Mucosa of descending colon (tissue), 3 donors: Measurements from ENCODE around the gene MIXL1. TPM values are rescaled to one million over a fixed set of nuclear protein-coding genes. Genes with fewer than 3 reads are reported as not detected.
"Not testable (repeated sequence)": the region's sequence is repeated elsewhere in the genome, so short reads cannot be mapped to it uniquely, and the experiment has no call there.

Experiments used
- ATAC-seq: fragments of 200-7000 bp; cut with Tn5 transposase; one replicate; pipeline ENCODE4 v1.9.1; 2020; ENCODE audit warnings: mild to moderate bottlenecking, moderate library complexity
- DNase-seq, 3 donors: peaks; one replicate each; pipeline ENCODE4 v3.0.0-alpha.2; 2020
- H3K36me3 ChIP-seq: fragments of 200-600 bp; one replicate; pipeline ENCODE4 v1.8.0; 2021; ENCODE audit warnings: low read depth, mild to moderate bottlenecking
- H3K4me1 ChIP-seq: fragments of 200-600 bp; one replicate; pipeline ENCODE4 v1.8.0; 2021; ENCODE audit warnings: low read depth, mild to moderate bottlenecking
- H3K4me3 ChIP-seq: fragments of 200-600 bp; one replicate; pipeline ENCODE4 v1.8.0; 2021; ENCODE audit warnings: mild to moderate bottlenecking
- H3K9me3 ChIP-seq: fragments of 200-600 bp; one replicate; pipeline ENCODE4 v1.8.0; 2021; ENCODE audit warnings: mild to moderate bottlenecking
- intact Hi-C, 2 donors: fragments of 100-400 bp; cut with DNase I in 1 of 2; cut with micrococcal nuclease in 1 of 2; formaldehyde crosslinking; loops; one replicate each; pipeline versions ENCODE4 v1.11.0 to v1.11.1; 2022; cut with DNase I, micrococcal nuclease
- total RNA-seq, 3 donors: library from RNA; stranded (reverse); fragmentation: NEBNext Ultra II Directional in 2 of 3; extraction: Animal tissue kit (Norgen Biotek cat#: 25700) in 2 of 3; gene quantifications; one replicate each; pipeline versions ENCODE4 v1.2.1 to v1.2.4, GENCODE V29; 2021 to 2023
- TF ChIP-seq, protein P1 (sequence below): fragments of 200-600 bp; IDR thresholded peaks from one replicate; pipeline ENCODE4 v1.8.0; 2022; ENCODE audit warnings: antibody characterized with exemption, mild to moderate bottlenecking
- donor health status: DM: no; HTN: no; CAD: no; lungs with moderate emphysema.
- donor health status: DM: no; HTN: no; CAD: no.
- donor health status: DM: no; HTN: yes; CAD: no.

Gene MIXL1
- total RNA-seq, 3 donors from 2014 or later: 0.16 to 0.38 (median 0.29) TPM

DNA sequence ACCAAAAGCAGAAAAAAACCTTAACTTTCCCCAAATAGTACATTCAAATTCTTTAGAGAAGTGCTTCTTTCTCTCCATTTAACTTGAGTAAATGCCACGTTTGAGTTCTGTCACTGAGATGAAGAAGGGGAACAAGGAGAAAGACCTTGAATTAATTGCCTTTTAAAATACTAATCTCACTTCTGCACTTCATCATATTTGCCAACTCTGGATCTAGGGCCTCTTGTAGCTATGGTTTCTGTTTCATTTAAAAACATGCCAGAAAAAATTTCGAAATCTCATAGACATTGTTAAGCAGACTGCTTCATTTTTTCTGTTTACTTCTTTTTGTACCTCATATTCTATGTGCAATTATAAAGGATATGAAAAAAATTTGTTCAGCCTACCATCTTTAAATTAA is 24.6 kb downstream of the MIXL1 start:
- DNase-seq (no peak), ATAC-seq (no peak)
- Histone ChIP-seq H3K4me3 (no peak overlapping the region), H3K4me1 (no peaks in the 10 kb centered on the region), H3K9me3 (no peaks in the 10 kb centered on the region), H3K36me3 (no peaks in the 10 kb centered on the region)
- intact Hi-C loops: no loop called here
- TF ChIP-seq, protein P1, sequence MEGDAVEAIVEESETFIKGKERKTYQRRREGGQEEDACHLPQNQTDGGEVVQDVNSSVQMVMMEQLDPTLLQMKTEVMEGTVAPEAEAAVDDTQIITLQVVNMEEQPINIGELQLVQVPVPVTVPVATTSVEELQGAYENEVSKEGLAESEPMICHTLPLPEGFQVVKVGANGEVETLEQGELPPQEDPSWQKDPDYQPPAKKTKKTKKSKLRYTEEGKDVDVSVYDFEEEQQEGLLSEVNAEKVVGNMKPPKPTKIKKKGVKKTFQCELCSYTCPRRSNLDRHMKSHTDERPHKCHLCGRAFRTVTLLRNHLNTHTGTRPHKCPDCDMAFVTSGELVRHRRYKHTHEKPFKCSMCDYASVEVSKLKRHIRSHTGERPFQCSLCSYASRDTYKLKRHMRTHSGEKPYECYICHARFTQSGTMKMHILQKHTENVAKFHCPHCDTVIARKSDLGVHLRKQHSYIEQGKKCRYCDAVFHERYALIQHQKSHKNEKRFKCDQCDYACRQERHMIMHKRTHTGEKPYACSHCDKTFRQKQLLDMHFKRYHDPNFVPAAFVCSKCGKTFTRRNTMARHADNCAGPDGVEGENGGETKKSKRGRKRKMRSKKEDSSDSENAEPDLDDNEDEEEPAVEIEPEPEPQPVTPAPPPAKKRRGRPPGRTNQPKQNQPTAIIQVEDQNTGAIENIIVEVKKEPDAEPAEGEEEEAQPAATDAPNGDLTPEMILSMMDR: no peak

- intact Hi-C loops: no loop called here
- no peaks in the 10 kb centered on the region for H3K36me3 ChIP-seq
- no peak overlapping the region for H3K4me3 ChIP-seq
- no peak for DNase-seq
- no peaks in the 10 kb centered on the region for H3K4me1 ChIP-seq
- TF ChIP-seq, protein P1: no peak
- no peaks in the 10 kb centered on the region for H3K9me3 ChIP-seq
- ATAC-seq: no peak
Measured at GRCh38 chr1:226248796-226249195, 25.3 kb downstream of the MIXL1 start.

DNA sequence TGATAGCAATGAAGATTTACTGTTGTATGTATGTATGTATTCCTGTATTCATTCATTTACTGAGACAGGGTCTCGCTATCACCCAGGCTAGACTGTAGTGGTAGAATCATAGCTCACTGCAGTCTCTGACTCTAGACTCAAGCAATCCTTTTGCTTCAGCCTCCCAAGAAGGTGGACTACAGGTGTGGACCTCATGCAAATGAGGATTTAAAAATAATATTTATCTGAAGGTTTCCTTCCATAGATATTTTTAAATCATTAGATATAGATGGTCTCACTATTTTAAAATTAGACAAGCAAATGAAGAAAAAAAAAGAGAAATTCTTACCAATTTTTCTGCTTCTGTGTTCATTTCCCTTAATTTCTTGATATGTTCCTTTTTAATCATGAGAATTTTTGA is 27.0 kb downstream of the MIXL1 start:
- TF ChIP-seq, protein P1: no peak
- intact Hi-C loops: no loop called here

DNA sequence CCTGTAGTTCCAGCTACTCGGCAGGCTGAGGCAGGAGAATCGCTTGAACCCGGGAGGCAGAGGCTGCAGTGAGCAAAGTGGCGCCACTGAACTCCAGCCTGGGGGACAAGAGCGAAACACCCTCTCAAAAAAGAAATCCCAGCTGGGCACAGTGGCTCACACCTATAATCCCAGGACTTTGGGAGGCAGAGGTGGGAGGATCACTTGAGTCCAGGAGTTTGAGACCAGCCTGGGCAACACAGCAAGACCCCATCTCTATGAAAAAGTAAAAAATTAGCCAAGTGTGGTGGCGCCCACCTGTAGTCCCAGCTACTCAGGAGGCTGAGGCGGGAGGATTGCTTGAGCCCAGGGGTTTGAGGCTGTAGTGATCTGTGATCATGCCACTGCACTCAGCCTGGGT is 29.4 kb downstream of the MIXL1 start:
- H3K4me1 ChIP-seq, H3K4me3 ChIP-seq, ATAC-seq, H3K36me3 ChIP-seq, DNase-seq, H3K9me3 ChIP-seq, intact Hi-C loops: not testable (repeated sequence)

More for the DNA sequence above, 27.0 kb downstream of the MIXL1 start:
- no peak overlapping the region for H3K4me3 ChIP-seq
- DNase-seq (no peak), ATAC-seq (no peak)
- no peaks in the 10 kb centered on the region for H3K9me3 ChIP-seq
- H3K36me3 ChIP-seq: no peaks in the 10 kb centered on the region
- no peaks in the 10 kb centered on the region for H3K4me1 ChIP-seq

- Histone ChIP-seq H3K4me3 (no peak overlapping the region), H3K4me1 (no peaks in the 10 kb centered on the region), H3K9me3 (no peaks in the 10 kb centered on the region), H3K36me3 (no peaks in the 10 kb centered on the region)
- TF ChIP-seq, protein P1: no peak
- ATAC-seq (no peak), DNase-seq (no peak)
- intact Hi-C loops: no loop called here
Measured at GRCh38 chr1:226253933-226254332, 30.5 kb downstream of the MIXL1 start.

DNA sequence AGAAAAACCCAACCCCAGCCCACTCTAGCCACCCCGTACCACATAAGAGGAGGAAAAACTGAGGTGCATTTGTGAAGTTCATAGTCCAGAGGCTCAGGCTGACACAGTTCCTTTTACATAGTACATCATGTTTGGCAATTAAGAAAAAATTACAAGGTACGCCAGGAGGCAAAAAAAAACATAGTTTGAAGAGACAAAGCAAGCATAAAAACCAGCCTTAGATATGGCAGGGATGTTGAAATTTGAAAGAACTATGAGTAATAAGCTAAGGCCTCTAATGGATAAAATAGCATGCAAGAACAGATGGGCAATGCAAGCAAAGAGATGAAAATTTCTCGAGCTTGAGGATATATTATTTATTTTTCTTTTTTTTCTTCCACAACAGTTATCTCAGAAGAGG is 31.9 kb downstream of the MIXL1 start:
- DNase-seq (no peak), ATAC-seq (no peak)
- Histone ChIP-seq H3K4me3 (no peak overlapping the region), H3K9me3 (no peaks in the 10 kb centered on the region), H3K36me3 (no peaks in the 10 kb centered on the region), H3K4me1 (no peaks in the 10 kb centered on the region)
- TF ChIP-seq, protein P1: no peak
- intact Hi-C loops: no loop called here
